Measurements from ENCODE around the gene KCNA2.

The KCNA2 gene

GRCh38 chr1:110634455-110635311 is 28.5 kb upstream of the KCNA2 start:
- TF ChIP-seq CTCF (IDR thresholded peaks at IDR 0.05; ENCODE audit: extremely low read depth, missing control alignments): no peak
- DNase-seq (ENCODE audit: low spot score): peak; percentile 76

GRCh38 chr1:110634086-110634454 is 27.9 kb upstream of the KCNA2 start:
- no peak for TF ChIP-seq CTCF (IDR thresholded peaks at IDR 0.05; ENCODE audit: extremely low read depth, missing control alignments)
- no peak for DNase-seq (ENCODE audit: low spot score)

DNA sequence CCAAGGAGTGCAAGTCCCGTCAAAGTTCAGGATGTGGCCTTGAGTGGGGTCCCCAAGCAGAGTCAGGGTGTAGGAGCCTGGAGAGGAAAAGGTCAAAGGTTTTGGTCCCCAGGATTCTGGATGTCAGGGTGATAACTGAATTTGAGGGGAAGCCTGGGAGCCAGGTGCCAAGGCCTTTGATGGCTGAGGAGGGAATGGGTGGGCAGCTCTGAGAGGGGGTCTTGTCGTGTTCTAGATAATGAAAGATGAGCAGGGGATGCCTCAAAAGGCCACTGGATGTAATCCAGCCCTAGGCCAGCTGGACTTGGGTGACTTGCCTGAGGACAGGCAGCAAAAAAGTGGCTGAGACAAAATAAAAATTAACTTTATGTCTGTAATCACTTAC is 27.5 kb upstream of the KCNA2 start:
- no peak for TF ChIP-seq CTCF (IDR thresholded peaks at IDR 0.05; ENCODE audit: extremely low read depth, missing control alignments)
- no peak for DNase-seq (ENCODE audit: low spot score)

DNA sequence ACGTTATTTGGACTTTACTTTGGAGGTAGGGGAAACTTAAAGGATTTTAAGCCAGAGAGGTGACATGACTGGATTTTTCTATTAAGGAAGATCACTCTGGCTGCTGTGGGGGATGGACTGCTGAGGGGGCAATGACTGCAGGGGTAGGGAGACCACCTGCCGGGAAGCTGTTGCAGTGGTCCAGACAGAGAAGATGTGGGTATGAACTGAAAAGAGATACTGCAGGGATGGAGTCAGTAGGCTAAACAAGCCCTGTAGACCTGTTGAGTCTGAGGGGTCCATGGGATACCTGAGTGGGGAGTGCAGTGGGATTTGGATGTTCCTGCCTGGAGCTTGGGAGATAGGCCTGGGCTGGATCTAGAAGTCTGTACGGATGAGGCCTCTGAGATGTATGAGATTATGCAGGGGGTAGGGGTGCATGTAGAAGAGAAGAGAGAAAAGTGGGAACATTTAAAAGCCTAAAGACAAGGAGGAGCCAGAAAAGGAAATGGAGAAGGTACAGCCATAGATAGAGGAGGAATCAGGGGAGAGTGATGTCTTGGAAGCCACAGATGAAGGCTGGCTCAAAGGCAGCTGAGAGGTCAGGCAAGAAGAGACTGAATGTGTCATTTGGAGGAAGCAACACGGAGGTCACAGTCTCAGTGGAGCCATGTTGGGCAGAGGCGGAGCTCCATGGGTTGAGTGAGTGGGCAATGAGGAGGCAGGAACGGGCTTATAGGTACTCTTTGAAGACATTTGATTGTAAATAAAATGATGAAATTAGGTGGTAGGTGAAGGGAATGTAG is 25.9 kb upstream of the KCNA2 start:
- no peak for DNase-seq (ENCODE audit: low spot score)
- TF ChIP-seq CTCF (IDR thresholded peaks at IDR 0.05; ENCODE audit: extremely low read depth, missing control alignments): no peak

DNA sequence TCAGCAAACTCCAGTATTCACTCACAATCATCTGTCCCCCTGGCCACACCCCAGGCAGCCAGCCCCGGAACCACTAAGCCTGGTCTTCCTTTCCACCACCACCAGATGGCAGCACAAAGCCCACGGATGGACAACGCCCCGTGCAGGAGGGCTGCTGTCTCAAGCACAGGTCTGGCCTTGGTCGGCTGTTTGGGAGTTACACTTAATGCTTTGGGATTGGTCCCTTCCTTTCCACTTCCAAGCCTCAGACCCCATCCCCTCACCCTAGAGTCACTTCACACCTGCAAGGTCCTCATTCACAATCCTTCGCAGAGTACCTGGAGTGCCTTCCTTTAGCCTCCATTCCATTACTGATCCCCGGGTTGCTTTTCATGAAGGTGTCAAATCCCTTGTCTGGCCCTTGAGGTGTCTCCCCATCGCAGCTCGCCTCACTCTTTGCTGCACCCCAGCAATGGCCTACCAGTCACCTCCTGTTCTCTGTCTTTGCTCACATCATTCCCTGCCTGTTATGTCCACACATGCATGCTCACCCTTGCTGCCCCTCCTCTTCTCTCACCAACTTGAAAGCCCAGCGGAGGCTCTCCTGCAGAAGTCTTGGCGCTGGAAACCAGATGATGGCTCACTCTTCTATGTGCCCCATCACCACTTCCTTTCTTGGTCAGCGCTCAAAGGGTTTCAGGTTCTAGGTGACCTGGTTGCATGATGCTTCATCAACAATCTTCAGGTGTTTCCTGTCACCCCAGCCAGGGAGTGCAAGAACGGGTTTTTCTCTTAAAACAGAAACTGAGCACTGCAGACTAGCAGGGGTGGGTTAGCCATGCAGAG is 24.9 kb upstream of the KCNA2 start:
- peak; percentile 67 for DNase-seq (ENCODE audit: low spot score)
- peak; percentile 78 for TF ChIP-seq CTCF (IDR thresholded peaks at IDR 0.05; ENCODE audit: extremely low read depth, missing control alignments)

DNA sequence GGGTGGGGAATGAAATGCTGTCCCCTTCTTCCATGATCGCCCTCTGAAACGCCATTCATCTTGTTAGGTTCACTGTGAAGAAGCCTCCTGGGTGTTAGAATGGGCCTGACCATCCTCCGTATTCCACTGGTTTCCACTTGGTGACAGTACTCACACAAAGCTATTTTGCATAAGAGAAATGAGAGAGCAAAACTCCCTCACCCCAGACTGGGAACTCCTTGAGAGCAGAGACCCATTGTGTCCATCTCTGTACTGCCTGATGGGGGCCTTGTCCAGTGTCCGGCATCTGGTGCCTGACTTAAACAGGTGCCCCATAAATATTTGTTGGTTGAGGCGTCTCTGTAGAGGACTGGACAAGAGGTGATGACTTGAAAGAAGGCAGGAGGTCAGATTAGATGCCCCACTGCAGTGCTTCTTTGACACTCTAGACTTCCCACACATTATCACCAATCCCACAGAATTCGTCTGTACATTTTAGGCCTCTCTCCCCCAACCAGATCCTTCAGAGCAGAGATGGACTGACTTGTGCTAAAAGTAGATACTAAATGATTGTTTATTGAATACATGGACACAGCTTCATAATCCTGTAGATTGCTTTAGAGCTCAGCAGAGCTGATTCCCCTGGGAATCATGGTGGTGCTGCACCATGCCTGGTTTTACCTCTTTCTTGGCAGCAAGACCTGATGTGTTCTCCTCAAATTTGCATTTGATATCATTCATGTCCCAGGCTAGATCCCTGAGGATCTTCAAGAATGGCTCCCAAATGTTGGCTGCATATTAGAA is 22.4 kb upstream of the KCNA2 start:
- no peak for DNase-seq (ENCODE audit: low spot score)
- no peak for TF ChIP-seq CTCF (IDR thresholded peaks at IDR 0.05; ENCODE audit: extremely low read depth, missing control alignments)

Data from GM20000 (cell line).